Gastrocnemius medialis (tissue), 4 donors: ENCODE measurements around the gene NCKAP1. TPM values are rescaled to one million over a fixed set of nuclear protein-coding genes. Genes with fewer than 3 reads are reported as not detected.

Source experiments
- ATAC-seq, 2 donors: fragments of 150-250 bp; one replicate each; pipeline ENCODE4 v1.9.1; 2016
- DNase-seq, 2 donors: peaks; one replicate each; pipeline ENCODE4 v3.0.0-alpha.2; 2019
- H3K27ac ChIP-seq, 4 donors: fragments of 200-600 bp; sonication (generic); 1 replicate in 1 of 4; 2 replicates in 3 of 4; pipeline ENCODE4 v1.5.1; 2016 to 2018; ENCODE audit warnings: mild to moderate bottlenecking in 2 of 4, moderate library complexity in 1 of 4
- H3K27me3 ChIP-seq, 3 donors: fragments of 200-600 bp; sonication (generic) in 2 of 3; 1 replicate in 1 of 3; 2 replicates in 2 of 3; pipeline versions ENCODE4 v1.5.1 to v1.6.0; 2016 to 2019; ENCODE audit warnings: mild to moderate bottlenecking in 1 of 3, moderate library complexity in 1 of 3
- H3K36me3 ChIP-seq, 2 donors: fragments of 200-600 bp; sonication (generic) in 1 of 2; one replicate each; pipeline ENCODE4 v1.5.1; 2017 to 2018
- H3K4me1 ChIP-seq, 2 donors: fragments of 200-600 bp; sonication (generic) in 1 of 2; one replicate each; pipeline ENCODE4 v1.5.1; 2016 to 2017; ENCODE audit warnings: mild to moderate bottlenecking in 2 of 2
- H3K4me3 ChIP-seq, 4 donors: fragments of 200-600 bp; sonication (generic) in 3 of 4; 1 replicate in 1 of 4; 2 replicates in 3 of 4; pipeline ENCODE4 v1.5.1; 2016 to 2019; ENCODE audit warnings: mild to moderate bottlenecking in 2 of 4
- H3K9me3 ChIP-seq, 3 donors: fragments of 200-600 bp; sonication (generic) in 2 of 3; 1 replicate in 1 of 3; 2 replicates in 2 of 3; pipeline ENCODE4 v1.5.1; 2016 to 2019
- POLR2A ChIP-seq, 2 donors: fragments of 450-650 bp; IDR thresholded peaks; one replicate each; pipeline ENCODE4 v1.6.1; 2017; ENCODE audit warnings: antibody characterized with exemption in 2 of 2, mild to moderate bottlenecking in 2 of 2, moderate library complexity in 2 of 2
- in situ Hi-C, 4 donors: fragments of 200-750 bp; cut with MboI; loops; one replicate each; pipeline versions ENCODE4 v1.15.0 to v1.8.0; 2017; ENCODE audit warnings: low sequenced_read_pairs in 4 of 4
- intact Hi-C: fragments of 100-400 bp; cut with DNase I; formaldehyde crosslinking; loops from one replicate; pipeline ENCODE4 v1.15.1; 2023; ENCODE audit warnings: low total_unique reads
- total RNA-seq, 4 donors: library from RNA; depleted of rRNA; stranded (reverse); fragments of >200 nt; gene quantifications; one replicate each; pipeline versions ENCODE4 v1.1.0 to v1.2.3, GENCODE V29; 2016
- TF ChIP-seq, protein P1 (sequence below), 5 experiments: fragments of 450-650 bp in 3 of 5; fragments of 200-600 bp in 2 of 5; sonication (generic) in 2 of 5; IDR thresholded peaks in 4 of 5; conservative IDR thresholded peaks in 1 of 5; 1 replicate in 4 of 5; 2 replicates in 1 of 5; pipeline ENCODE4 v1.5.1; 2016 to 2019; ENCODE audit warnings: antibody characterized with exemption in 5 of 5, mild to moderate bottlenecking in 3 of 5, moderate library complexity in 3 of 5

Gene NCKAP1
- total RNA-seq, 4 donors from 2014 or later: 152 to 303 (median 168) TPM

DNA sequence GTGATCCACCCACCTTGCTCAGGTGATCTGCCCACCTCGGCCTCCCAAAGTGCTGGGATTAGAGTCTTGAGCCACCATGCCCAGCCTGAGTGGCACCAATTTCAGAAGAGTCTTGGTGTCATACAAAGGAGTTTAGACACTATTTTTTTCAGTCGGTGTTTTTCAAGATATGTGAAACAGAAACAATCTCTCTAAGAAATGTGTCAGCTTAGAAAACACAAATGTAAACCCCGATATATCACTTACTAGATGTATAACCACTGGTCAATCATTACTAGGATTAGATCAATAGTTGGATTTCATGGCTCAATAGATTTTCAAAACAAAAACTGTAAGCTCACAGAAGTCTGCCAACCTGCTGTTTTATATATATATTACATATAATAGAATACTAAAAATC lies 104.6 kb downstream of the NCKAP1 start:
- ATAC-seq (no peak), DNase-seq (no peak)
- no peaks in the 10 kb centered on the region for H3K9me3 ChIP-seq
- no peak overlapping the region for H3K27ac ChIP-seq
- TF ChIP-seq, protein P1, sequence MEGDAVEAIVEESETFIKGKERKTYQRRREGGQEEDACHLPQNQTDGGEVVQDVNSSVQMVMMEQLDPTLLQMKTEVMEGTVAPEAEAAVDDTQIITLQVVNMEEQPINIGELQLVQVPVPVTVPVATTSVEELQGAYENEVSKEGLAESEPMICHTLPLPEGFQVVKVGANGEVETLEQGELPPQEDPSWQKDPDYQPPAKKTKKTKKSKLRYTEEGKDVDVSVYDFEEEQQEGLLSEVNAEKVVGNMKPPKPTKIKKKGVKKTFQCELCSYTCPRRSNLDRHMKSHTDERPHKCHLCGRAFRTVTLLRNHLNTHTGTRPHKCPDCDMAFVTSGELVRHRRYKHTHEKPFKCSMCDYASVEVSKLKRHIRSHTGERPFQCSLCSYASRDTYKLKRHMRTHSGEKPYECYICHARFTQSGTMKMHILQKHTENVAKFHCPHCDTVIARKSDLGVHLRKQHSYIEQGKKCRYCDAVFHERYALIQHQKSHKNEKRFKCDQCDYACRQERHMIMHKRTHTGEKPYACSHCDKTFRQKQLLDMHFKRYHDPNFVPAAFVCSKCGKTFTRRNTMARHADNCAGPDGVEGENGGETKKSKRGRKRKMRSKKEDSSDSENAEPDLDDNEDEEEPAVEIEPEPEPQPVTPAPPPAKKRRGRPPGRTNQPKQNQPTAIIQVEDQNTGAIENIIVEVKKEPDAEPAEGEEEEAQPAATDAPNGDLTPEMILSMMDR (IDR thresholded peaks at IDR 0.05 in 4 of 5, conservative IDR thresholded peaks at IDR 0.05 in 1 of 5): no peak
- no peak for TF ChIP-seq POLR2A (IDR thresholded peaks at IDR 0.05)
- H3K27me3 ChIP-seq: no peaks in the 10 kb centered on the region
- intact Hi-C loops (no loop called here), in situ Hi-C loops (no loop called here)
- no peak overlapping the region for H3K4me3 ChIP-seq
- no peaks in the 10 kb centered on the region for H3K4me1 ChIP-seq
- H3K36me3 ChIP-seq: peaks cover 0 to 44% of the 10 kb centered on the region in 2 donors

DNA sequence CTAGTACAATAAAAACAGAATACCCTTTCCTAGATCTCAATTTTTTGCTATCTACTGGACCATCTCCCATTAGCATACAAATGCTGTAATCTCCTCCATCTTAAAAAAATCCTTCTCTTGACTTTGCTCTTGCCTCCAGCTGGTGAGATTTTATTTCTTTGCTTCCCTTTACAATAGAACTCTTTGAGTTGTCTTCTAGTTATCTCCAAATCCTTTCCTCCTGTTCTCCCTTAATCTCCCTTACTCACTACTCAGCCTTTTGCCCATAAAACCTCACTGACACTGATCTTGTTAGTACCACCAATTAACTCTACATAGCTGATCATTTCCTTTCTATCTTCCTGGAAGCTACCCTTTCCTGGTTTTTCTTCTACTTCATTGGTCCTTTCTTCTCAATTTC lies 108.3 kb downstream of the NCKAP1 start:
- H3K27me3 ChIP-seq: no peaks in the 10 kb centered on the region
- H3K36me3 ChIP-seq: peaks cover 4 to 58% of the 10 kb centered on the region in 2 donors
- DNase-seq (no peak), ATAC-seq (no peak)
- in situ Hi-C loops (no loop called here), intact Hi-C loops (no loop called here)
- H3K4me3 ChIP-seq: no peak overlapping the region
- no peak for TF ChIP-seq POLR2A (IDR thresholded peaks at IDR 0.05)
- TF ChIP-seq, protein P1 (IDR thresholded peaks at IDR 0.05 in 4 of 5, conservative IDR thresholded peaks at IDR 0.05 in 1 of 5): no peak
- H3K27ac ChIP-seq: peak overlapping the region in 1 of 4 donors; percentile 16
- peaks cover 0 to 3% of the 10 kb centered on the region in 2 donors for H3K4me1 ChIP-seq
- H3K9me3 ChIP-seq: no peaks in the 10 kb centered on the region

DNA sequence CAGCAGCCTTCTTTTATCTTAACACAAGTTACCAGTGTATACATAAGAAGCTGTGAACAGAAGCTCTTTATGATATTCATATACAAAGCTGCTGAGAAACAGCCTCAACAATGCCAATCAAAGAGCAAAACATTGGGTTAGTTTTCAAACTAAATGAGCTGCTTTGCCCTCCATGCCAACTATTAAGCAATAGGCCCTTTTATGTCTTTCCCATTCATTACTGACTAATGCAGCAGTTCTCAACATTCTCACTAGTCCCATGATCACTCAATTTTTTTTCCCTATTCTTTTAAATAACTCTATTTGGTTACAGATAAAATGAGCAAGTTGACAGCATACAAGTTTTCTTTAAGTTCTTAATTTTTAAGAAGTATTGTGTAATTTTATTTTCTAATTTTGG lies 114.0 kb downstream of the NCKAP1 start:
- Histone ChIP-seq H3K27ac (peak overlapping the region; percentile 68 to 88 (median 76)), H3K4me3 (no peak overlapping the region), H3K27me3 (no peaks in the 10 kb centered on the region), H3K9me3 (no peaks in the 10 kb centered on the region), H3K36me3 (peaks cover 4 to 51% of the 10 kb centered on the region in 2 donors), H3K4me1 (peaks cover 12 to 14% of the 10 kb centered on the region in 2 donors)
- in situ Hi-C loops (no loop called here), intact Hi-C loops (no loop called here)
- TF ChIP-seq, protein P1 (IDR thresholded peaks at IDR 0.05 in 4 of 5, conservative IDR thresholded peaks at IDR 0.05 in 1 of 5): peak in 1 of 5 experiments; percentile 11
- TF ChIP-seq POLR2A (IDR thresholded peaks at IDR 0.05): no peak
- ATAC-seq (peak; percentile 74 to 85), DNase-seq (no peak)

DNA sequence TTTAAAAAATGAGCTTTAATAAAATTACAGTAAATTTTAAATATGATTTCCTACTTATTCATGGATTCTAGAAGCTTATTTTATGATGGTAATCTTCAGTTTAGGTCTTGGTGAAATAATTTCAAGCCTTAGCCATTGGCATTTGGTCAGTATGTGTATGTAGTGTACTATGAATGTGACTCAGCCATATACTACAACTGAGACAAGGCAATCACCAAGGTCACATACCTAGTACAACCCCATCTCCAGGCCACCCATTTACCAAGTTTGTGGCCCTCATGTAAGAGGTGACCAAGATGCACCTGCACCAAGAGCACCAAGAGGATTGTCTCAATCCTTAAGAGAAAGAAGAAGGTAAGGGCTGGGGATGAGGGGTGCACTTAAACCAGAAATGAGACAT lies 117.0 kb downstream of the NCKAP1 start:
- intact Hi-C loops: no loop called here
- Histone ChIP-seq H3K4me3 (no peak overlapping the region), H3K27ac (peak overlapping the region; percentile 21 to 88 (median 30)), H3K36me3 (peaks cover 4 to 26% of the 10 kb centered on the region in 2 donors), H3K27me3 (no peaks in the 10 kb centered on the region), H3K9me3 (no peaks in the 10 kb centered on the region), H3K4me1 (peaks cover 12 to 31% of the 10 kb centered on the region in 2 donors)
- no peak for TF ChIP-seq POLR2A (IDR thresholded peaks at IDR 0.05)
- TF ChIP-seq, protein P1 (IDR thresholded peaks at IDR 0.05 in 4 of 5, conservative IDR thresholded peaks at IDR 0.05 in 1 of 5): no peak
- no peak for ATAC-seq
- in situ Hi-C loops: no loop called here
- no peak for DNase-seq

DNA sequence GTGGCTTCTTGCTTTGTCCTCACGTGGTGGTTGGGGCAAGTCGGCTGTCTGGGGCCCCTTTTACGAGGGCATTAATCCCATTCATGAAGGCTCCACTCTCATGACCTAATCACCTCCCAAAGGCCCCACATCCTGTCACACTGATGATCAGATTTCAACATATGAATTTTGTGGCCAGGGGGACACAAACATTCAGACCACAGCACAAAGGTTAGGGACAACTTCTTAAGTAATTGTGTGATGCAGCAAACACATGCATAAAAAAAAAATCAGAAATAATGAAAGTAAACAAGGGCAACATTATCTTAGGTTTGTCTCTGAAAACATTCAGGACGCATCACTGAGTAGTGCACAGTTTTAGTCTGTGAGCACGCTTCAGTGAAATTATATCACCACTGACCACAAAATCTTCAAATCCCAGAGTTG lies 117.6 kb downstream of the NCKAP1 start:
- in situ Hi-C loops (no loop called here), intact Hi-C loops (no loop called here)
- no peaks in the 10 kb centered on the region for H3K9me3 ChIP-seq
- TF ChIP-seq, protein P1 (IDR thresholded peaks at IDR 0.05 in 4 of 5, conservative IDR thresholded peaks at IDR 0.05 in 1 of 5): no peak
- no peak for TF ChIP-seq POLR2A (IDR thresholded peaks at IDR 0.05)
- DNase-seq: no peak
- no peak overlapping the region for H3K4me3 ChIP-seq
- H3K36me3 ChIP-seq: peaks cover 4 to 21% of the 10 kb centered on the region in 2 donors
- H3K4me1 ChIP-seq: peaks cover 12 to 37% of the 10 kb centered on the region in 2 donors
- H3K27ac ChIP-seq: peak overlapping the region; percentile 22 to 88 (median 30)
- ATAC-seq: no peak
- no peaks in the 10 kb centered on the region for H3K27me3 ChIP-seq
